GDM1 (cell line): ENCODE results near the gene GABRA5.
A peak's percentile ranks its signal among the peaks of the same experiment; 100 is the strongest.

ENCODE experiments used
- DNase-seq: peaks from one replicate; lab custom pipeline; 2025; lab: John Stamatoyannopoulos, UW

The GABRA5 gene

DNA sequence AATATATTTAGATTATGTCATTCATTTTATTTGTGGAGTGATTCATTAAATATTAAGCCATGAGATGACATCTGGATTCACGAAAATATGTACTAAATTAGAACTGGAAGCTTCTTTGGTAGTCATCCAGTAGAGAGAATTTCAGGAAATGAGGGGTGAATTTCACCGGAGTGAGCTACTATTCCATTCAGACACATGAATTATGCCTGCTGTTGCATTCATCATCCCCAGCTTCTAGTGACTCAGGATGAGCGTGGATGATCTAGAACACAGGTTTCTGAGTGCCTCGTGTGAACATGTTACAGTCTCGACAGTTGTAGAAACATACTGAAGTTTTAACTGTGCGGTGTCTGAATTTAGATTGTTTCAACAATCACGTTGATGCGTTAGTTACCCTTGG lies 61.2 kb downstream of the GABRA5 start:
- DNase-seq, result no peak

DNA sequence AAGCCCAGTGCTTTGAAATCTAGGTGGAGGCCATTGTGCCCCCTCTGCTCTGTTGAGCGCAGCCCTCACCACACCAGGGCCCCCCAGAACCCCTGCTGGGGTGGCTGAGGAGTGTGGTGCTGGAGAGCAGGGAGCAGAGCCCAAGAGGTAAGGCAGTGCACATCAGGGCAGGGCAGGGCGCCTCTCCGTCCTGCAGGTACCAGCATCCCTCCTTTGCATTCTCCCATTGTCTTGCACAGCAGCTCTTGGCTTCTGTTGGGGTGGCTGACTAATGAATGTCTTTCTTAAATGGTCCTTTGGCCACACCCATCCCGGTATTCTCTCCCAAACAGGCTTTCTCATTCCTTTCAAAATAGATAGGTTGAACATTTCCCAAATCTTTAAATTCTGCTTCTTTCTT lies 62.7 kb downstream of the GABRA5 start:
- DNase-seq, result no peak

DNA sequence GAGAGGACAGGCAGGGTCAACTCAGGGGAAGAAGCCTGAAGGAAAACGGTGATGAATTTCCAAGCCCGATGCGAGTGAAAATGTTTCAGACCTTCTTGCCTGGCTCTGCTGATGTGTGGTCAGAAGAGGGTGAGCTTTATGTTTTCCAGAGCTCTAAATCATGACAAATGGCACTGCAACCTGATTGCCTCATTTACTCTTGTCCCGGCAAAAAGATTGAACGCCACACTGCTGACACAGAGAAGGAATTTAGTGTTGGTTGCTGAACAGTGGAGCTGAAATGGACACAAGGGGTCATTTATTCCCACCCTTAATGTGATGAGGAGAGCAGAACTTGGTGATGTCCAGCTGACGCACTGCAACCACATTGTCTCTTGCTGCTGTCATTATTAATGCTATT lies 68.0 kb downstream of the GABRA5 start:
- no peak for DNase-seq

DNA sequence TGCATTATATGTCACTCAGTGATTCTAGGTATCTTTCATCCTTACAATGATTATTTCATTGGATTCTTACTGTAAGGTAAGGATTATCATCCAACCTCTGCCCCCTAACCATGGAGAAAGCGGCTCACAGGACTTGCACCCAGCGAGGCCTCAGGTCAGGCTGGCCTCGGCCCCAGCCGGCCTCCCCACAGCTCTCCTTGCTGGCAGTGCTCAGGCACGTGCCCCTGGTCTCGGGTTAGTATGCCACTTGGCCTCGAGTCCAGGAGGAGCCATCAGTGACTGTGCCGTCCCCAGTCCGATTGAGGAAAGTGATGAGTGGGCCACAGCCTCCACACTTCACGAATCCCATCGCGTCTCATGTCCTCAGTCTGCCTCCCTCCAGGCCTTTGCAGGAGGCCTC lies 68.5 kb downstream of the GABRA5 start:
- no peak for DNase-seq

DNA sequence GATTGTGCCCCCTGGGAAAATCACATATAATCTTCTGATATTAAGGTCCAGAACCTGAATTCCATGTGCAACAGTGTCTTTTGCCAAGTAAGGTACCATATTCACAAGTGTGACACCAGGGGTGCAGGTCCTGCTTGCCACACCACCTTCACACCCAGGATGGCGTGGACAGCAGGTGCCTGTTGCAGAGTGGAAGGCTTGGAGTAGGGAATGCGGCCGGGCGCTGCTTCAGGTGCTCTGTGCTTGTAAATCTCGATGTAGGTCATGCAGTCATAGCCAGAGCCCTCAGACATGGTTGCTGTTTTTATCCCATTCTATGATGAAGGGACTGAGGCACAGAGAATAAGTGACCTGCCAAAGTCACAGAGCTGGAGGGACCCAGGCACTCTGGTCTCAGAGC lies 69.6 kb downstream of the GABRA5 start:
- DNase-seq, result no peak

DNA sequence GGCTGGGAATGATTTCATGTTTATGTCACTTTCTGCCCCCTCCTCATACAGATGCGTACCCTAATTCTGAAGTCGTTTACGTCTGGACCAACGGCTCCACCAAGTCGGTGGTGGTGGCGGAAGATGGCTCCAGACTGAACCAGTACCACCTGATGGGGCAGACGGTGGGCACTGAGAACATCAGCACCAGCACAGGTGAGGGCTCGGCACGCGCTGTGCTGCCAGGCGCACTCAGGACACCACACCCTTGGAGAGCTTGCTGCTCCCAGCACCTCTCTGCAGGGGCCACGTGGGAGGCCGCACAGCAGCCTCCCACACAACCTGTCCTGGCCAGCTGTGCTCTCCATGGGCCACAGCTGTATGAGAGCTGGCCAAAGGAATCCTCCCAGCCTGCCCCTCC lies 70.3 kb downstream of the GABRA5 start:
- DNase-seq, result no peak

- no peak for DNase-seq
Observed at GRCh38 chr15:26939398-26939797, 72.5 kb downstream of the GABRA5 start.

DNA sequence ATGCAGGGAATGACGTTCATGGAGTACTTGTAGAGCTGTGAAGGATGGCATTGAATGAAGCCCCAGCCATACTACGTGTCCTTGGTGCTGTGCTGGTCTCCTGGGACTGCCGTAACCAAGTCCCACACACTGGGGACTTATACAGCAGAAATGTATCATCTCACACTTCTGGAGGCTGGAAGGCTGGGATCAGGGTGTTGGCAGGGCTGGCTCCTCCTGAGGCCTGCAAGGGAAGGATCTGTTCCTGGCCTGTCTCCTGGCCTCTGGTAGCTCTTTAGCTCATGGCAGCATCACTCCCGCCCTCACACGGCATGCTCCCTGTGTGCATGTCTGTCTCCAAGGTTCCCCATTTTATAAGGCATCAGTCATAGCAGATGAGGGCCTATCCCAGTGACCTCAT lies 74.6 kb downstream of the GABRA5 start:
- DNase-seq, result no peak

GRCh38 chr15:26943866-26944265 lies 77.0 kb downstream of the GABRA5 start:
- DNase-seq, result no peak

- no peak for DNase-seq
Observed at GRCh38 chr15:26945046-26945445, 78.2 kb downstream of the GABRA5 start.

GRCh38 chr15:26950001-26950400 lies 83.1 kb downstream of the GABRA5 start:
- no peak for DNase-seq

GRCh38 chr15:26954403-26954802 lies 87.5 kb downstream of the GABRA5 start:
- DNase-seq, result no peak

DNA sequence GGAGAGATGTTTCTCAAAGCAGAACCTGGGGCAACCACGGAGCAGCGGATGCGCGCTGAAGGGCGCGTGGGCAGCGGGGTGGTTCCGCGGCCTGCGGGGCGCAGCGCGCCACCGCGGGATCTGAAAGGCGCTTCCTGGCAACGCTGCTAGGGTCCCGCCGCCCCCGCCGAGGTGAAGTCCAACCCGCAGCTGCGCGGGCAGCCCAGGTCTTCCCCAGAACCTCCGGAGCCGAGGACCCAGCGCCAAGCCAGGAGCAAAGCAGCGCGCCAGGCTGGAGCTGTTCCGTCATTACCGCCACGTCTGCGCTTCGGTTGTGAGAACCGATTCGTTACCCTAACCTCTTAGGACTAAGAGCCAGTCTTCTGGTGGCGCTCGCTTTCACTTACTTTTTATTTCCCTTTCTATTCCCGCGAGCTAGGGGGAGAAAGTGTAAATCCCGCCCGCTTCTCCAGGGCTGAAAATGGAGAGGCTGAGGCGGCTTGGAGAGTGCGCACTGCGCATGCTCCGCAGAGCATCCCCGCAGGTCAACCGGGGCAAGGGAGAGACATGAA lies 100.9 kb downstream of the GABRA5 start:
- DNase-seq, result no peak

GRCh38 chr15:26968806-26969205 lies 101.9 kb downstream of the GABRA5 start:
- no peak for DNase-seq

GRCh38 chr15:26970712-26971210 lies 103.9 kb downstream of the GABRA5 start, which contains the start of gene GABRG3:
Gene GABRG3 (plus strand): TSS chr15:26971181.
- DNase-seq, result no peak

DNA sequence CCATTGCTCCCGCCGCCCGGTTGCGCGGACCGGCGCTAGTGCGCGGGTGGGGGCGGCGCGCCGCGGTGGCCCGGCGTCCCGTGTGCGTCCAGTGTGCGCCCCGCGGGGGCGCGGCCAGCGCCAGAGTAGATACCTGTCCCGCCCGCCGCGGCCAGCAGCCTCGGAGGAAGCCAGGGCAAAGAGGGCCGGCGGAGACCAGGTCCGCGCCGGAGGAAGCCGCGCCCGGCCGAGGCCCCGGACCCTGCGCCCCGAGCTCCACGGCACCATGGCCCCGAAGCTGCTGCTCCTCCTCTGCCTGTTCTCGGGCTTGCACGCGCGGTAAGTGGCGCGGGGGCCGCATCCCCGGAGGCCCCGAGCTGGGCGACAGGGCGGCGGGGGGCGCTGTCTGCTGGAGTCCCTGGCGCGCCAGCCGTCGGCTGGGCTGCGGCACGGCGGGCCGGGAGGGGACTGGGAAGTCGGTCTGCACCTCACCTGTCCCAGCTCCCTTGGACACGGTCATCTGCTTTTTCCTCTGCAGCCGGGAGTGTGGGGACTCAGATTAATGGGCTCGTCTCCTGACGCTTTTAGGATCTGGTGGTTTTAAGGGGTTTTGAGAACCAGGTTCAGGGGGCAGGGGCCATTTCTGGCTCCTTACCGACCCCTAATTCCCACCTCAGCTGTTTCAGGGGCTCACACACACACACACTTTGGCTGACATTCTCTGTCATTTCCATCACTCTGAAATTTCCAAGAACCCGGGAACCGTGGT lies 104.6 kb downstream of the GABRA5 start:
- DNase-seq, result no peak

- no peak for DNase-seq
Observed at GRCh38 chr15:26972636-26973035, 105.8 kb downstream of the GABRA5 start.

- DNase-seq, result no peak
Observed at GRCh38 chr15:26974120-26974780, 107.4 kb downstream of the GABRA5 start.

DNA sequence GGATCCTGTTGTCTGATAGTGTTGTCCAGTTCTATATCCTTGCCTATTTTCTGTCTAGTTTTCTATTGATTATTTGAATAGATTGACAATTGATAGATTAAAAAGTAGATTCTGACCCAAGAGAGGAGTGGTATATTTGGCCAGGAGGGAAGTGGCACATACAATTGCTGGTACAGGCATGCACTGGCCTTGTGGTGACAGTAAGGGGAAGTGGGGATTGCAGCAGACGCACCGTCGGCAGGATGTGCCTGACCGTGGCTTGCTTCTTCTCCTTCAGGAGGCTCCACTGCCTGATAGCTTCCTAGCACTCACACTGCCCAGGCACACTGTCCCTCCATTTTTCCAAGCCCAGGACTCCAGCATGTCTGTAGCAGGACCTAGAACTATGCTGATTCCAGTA lies 114.6 kb downstream of the GABRA5 start:
- DNase-seq, result peak; percentile 19

DNA sequence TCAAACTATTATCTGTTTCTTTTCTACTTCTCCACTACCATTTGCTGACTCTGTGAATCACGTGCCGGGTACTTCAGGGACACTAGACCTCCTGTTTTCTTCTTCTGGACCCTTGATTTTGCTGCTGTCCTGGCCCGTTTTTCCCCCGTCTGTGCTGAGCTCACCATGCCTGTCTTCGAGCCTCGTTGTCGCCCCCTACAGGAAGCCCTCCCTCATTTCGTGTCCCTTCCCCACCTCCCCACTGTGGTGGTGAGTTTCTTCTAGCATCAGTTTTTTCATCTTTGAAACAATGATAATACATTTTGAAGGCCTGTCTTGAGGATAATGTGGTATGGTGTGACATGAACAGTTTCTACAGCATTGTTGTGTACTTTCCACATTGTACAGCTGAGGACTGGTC lies 117.0 kb downstream of the GABRA5 start:
- no peak for DNase-seq

DNA sequence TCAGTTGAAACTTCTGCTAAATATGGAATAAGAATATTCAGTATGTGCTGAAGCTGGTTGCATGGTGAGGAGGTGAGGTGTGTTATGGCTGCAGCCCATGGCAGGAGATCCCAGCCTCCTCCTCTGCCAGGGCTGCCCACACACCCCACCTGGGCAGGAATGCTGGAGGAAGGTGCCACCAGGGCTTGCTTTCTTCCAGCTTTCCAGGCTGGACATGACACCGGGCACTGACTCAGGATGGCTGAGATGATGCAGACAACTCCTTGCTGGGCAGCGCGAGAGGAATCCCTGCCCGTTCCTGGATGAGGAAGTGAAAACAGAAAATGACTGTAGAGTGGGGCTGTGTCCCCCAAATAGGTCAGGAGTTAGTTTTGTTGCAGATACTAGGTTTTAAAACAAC lies 118.2 kb downstream of the GABRA5 start:
- no peak for DNase-seq

DNA sequence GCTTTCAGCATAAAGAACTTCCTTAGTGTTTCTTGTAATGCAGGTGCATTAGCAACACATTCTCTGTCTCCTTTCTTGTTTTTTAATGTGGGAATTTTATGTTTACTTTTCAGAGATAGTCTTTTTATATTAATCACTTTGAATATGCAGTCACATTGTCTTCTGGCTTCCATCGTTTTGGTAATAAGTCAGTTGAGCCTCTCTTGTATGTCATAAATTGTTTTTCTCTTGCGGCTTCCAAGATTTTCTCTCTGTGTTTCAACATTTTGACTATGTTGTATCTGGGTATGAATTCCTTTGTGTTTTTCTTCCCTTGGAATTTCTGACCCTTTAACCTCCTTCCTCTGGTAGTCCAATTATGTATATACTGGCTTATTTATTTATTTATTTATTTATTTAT lies 129.4 kb downstream of the GABRA5 start:
- DNase-seq, result no peak
